Calu3 (cell line): ENCODE data around the gene DHDDS. TPM values are rescaled to one million over a fixed set of nuclear protein-coding genes. Genes with fewer than 3 reads are reported as not detected.
"Not testable (repeated sequence)": the region's sequence is repeated elsewhere in the genome, so short reads cannot be mapped to it uniquely, and the experiment has no call there.

Experiments used
- BruUV-seq: library from RNA; stranded (reverse); fragments of 400-500 nt; replicated peaks from 2 replicates; lab custom pipeline; 2021; lab: Mats Ljungman, UMichigan
- CTCF ChIA-PET: fragments of 300-600 bp; sonication (Branson Sonifier 250); formaldehyde crosslinking; loops from one replicate; lab custom pipeline; 2022; ENCODE audit warnings: antibody characterized with exemption; lab: Charles Lee
- DNase-seq: peaks from one replicate; pipeline ENCODE4 v3.0.0; 2022
- H3K27ac Mint-ChIP-seq: one replicate; pipeline ENCODE4 v1.8.0; 2022; ENCODE audit warnings: mixed read lengths; ENCODE audit not compliant: unreplicated experiment
- H3K27me3 Mint-ChIP-seq: one replicate; pipeline ENCODE4 v1.8.0; 2022; ENCODE audit warnings: mixed read lengths; ENCODE audit not compliant: unreplicated experiment
- H3K36me3 Mint-ChIP-seq: one replicate; pipeline ENCODE4 v1.8.0; 2022; ENCODE audit warnings: mild to moderate bottlenecking, moderate library complexity, mixed read lengths; ENCODE audit not compliant: insufficient read depth, unreplicated experiment
- H3K4me1 Mint-ChIP-seq: one replicate; pipeline ENCODE4 v1.8.0; 2022; ENCODE audit warnings: mild to moderate bottlenecking, low read depth, mixed read lengths; ENCODE audit not compliant: unreplicated experiment
- H3K4me3 Mint-ChIP-seq: one replicate; pipeline ENCODE4 v1.8.0; 2022; ENCODE audit warnings: mild to moderate bottlenecking, low read depth, moderate library complexity, mixed read lengths; ENCODE audit not compliant: unreplicated experiment
- H3K9me3 Mint-ChIP-seq: one replicate; pipeline ENCODE4 v1.8.0; 2022; ENCODE audit warnings: low read depth, mixed read lengths; ENCODE audit not compliant: unreplicated experiment
- CTCF ChIP-seq: fragments of 200-600 bp; IDR thresholded peaks from one replicate; pipeline ENCODE4 v1.8.0; 2022; ENCODE audit warnings: antibody characterized with exemption; ENCODE audit not compliant: unreplicated experiment
- intact Hi-C: fragments of 100-400 bp; cut with micrococcal nuclease; formaldehyde crosslinking; loops from one replicate; pipeline ENCODE4 v1.10.0; 2022; ENCODE audit not compliant: unreplicated experiment
- total RNA-seq: library from RNA; stranded (reverse); gene quantifications from 2 replicates; pipeline ENCODE4 v1.2.3, GENCODE V29; 2022

DHDDS gene
- total RNA-seq, 1 experiment from 2014 or later: 32.8 TPM

GRCh38 chr1:26493938-26494337 lies 61.8 kb downstream of the DHDDS start:
- peaks cover 29% of the 10 kb centered on the region for H3K27me3 Mint-ChIP-seq
- no peak for DNase-seq
- CTCF ChIA-PET: no interaction called here
- no peaks in the 10 kb centered on the region for H3K36me3 Mint-ChIP-seq
- no peak for TF ChIP-seq CTCF
- intact Hi-C loops: no loop called here
- H3K27ac Mint-ChIP-seq: no peak overlapping the region
- no peaks in the 10 kb centered on the region for H3K4me1 Mint-ChIP-seq
- H3K9me3 Mint-ChIP-seq: no peaks in the 10 kb centered on the region
- BruUV-seq: no TSS peak
- no peak overlapping the region for H3K4me3 Mint-ChIP-seq

GRCh38 chr1:26496861-26497260 lies 64.7 kb downstream of the DHDDS start:
- Mint-ChIP-seq H3K4me1 (no peaks in the 10 kb centered on the region), H3K9me3 (no peaks in the 10 kb centered on the region), H3K4me3 (no peak overlapping the region), H3K27ac (no peak overlapping the region), H3K36me3 (peaks cover 16% of the 10 kb centered on the region), H3K27me3 (peaks cover 29% of the 10 kb centered on the region)
- no TSS peak for BruUV-seq
- intact Hi-C loops: no loop called here
- CTCF ChIA-PET: no interaction called here
- no peak for DNase-seq
- TF ChIP-seq CTCF: no peak

- intact Hi-C loops: no loop called here
- Mint-ChIP-seq H3K4me3 (no peak overlapping the region), H3K36me3 (peaks cover 22% of the 10 kb centered on the region), H3K9me3 (no peaks in the 10 kb centered on the region), H3K27ac (no peak overlapping the region), H3K27me3 (peaks cover 13% of the 10 kb centered on the region), H3K4me1 (no peaks in the 10 kb centered on the region)
- CTCF ChIA-PET: no interaction called here
- TF ChIP-seq CTCF: no peak
- TSS peak; percentile 72 for BruUV-seq
- DNase-seq: no peak
Observed at GRCh38 chr1:26498894-26499293, 66.8 kb downstream of the DHDDS start.

- Mint-ChIP-seq H3K4me1 (no peaks in the 10 kb centered on the region), H3K27me3 (no peaks in the 10 kb centered on the region), H3K4me3 (peak overlapping the region; percentile 80), H3K27ac (peak overlapping the region; percentile 70), H3K9me3 (no peaks in the 10 kb centered on the region), H3K36me3 (peaks cover 22% of the 10 kb centered on the region)
- CTCF ChIA-PET: interaction anchor here (0.7 to 1.7 kb wide), 6 partner anchors 10 to 330 kb away, joined by 3 to 20 read pairs (median 4); partner anchors contain the start of gene RPS6KA1
- intact Hi-C loops: no loop called here
- DNase-seq: peak; percentile 86
- BruUV-seq: no TSS peak
- peak; percentile 18 for TF ChIP-seq CTCF
Observed at GRCh38 chr1:26500488-26501175, 68.5 kb downstream of the DHDDS start.

GRCh38 chr1:26510711-26511110 lies 78.6 kb downstream of the DHDDS start:
- BruUV-seq, H3K36me3 Mint-ChIP-seq, H3K27me3 Mint-ChIP-seq, CTCF ChIA-PET, H3K4me1 Mint-ChIP-seq, DNase-seq, H3K4me3 Mint-ChIP-seq, intact Hi-C loops, H3K27ac Mint-ChIP-seq, H3K9me3 Mint-ChIP-seq: not testable (repeated sequence)

DNA sequence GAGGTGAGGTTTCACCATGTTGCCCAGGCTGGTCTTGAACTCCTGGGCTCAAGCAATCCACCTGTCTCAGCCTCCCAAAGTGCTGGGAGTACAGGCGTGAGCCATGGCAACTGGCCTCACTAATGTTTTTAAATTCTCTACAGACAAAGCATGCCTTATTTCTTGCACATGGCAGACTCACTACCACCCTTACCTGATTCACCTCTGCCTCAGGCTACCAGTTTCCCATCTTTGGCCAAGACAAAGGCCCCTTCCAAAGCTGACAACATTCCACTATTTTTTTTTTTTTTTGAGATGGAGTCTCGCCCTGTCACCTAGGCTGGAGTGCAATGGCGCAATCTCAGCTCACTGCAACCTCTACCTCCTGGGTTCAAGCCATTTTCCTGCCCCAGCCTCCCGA lies 83.7 kb downstream of the DHDDS start:
- BruUV-seq, H3K27me3 Mint-ChIP-seq, H3K36me3 Mint-ChIP-seq, H3K27ac Mint-ChIP-seq, H3K4me1 Mint-ChIP-seq, intact Hi-C loops, H3K4me3 Mint-ChIP-seq, DNase-seq, H3K9me3 Mint-ChIP-seq: not testable (repeated sequence)
- CTCF ChIA-PET: interaction anchor here (0.6 kb wide), 1 partner anchor 10 kb away, joined by 5 read pairs; no protein-coding TSS in a partner anchor
